KMS-11 (cell line): ENCODE measurements around the gene NEURL2.

ENCODE experiments used
- H2AFZ ChIP-seq: fragments of 200-600 bp; sonication (generic); 2 replicates; pipeline ENCODE4 v1.6.1; 2016; ENCODE audit warnings: antibody characterized with exemption, mixed run types, low read depth
- H3K27ac ChIP-seq: fragments of 200-600 bp; sonication (generic); 2 replicates; pipeline ENCODE4 v1.6.1; 2016; ENCODE audit warnings: mild to moderate bottlenecking, mixed run types
- H3K27me3 ChIP-seq: fragments of 200-600 bp; sonication (generic); 2 replicates; pipeline ENCODE4 v1.6.1; 2017; ENCODE audit warnings: mild to moderate bottlenecking, low read depth, mixed run types, moderate library complexity; ENCODE audit not compliant: insufficient read depth
- H3K36me3 ChIP-seq: fragments of 200-600 bp; sonication (generic); 2 replicates; pipeline ENCODE4 v1.6.1; 2017; ENCODE audit warnings: mild to moderate bottlenecking, mixed run types; ENCODE audit not compliant: insufficient read depth
- H3K4me1 ChIP-seq: fragments of 200-600 bp; sonication (generic); 2 replicates; pipeline ENCODE4 v1.6.1; 2016; ENCODE audit warnings: mild to moderate bottlenecking, low read depth, mixed run types; ENCODE audit not compliant: poor library complexity, severe bottlenecking
- H3K4me2 ChIP-seq: fragments of 200-600 bp; sonication (generic); 2 replicates; pipeline ENCODE4 v1.7.0; 2016; ENCODE audit warnings: mild to moderate bottlenecking, mixed run types
- H3K4me3 ChIP-seq: fragments of 200-600 bp; sonication (generic); IDR thresholded peaks from 2 replicates; pipeline ENCODE4 v1.6.1; 2017; ENCODE audit warnings: low read depth, low read length, mixed read lengths; ENCODE audit not compliant: insufficient read depth
- H3K79me2 ChIP-seq: fragments of 200-600 bp; sonication (generic); 2 replicates; pipeline ENCODE4 v1.6.1; 2016; ENCODE audit warnings: low read depth, mixed run types; ENCODE audit not compliant: insufficient read depth
- H3K9ac ChIP-seq: fragments of 200-600 bp; sonication (generic); 2 replicates; pipeline ENCODE4 v1.6.1; 2016; ENCODE audit warnings: mild to moderate bottlenecking, mixed run types
- H4K20me1 ChIP-seq: fragments of 200-600 bp; sonication (generic); 2 replicates; pipeline ENCODE4 v1.6.1; 2016; ENCODE audit warnings: mild to moderate bottlenecking, mixed run types; ENCODE audit not compliant: insufficient read depth
- CTCF ChIP-seq: fragments of 200-600 bp; sonication (generic); conservative IDR thresholded peaks from 2 replicates; pipeline ENCODE4 v1.6.1; 2017; ENCODE audit warnings: low read depth, mild to moderate bottlenecking, antibody characterized with exemption, low read length, moderate library complexity, mixed read lengths

Gene NEURL2

GRCh38 chr20:45886590-45887345, 4.2 kb downstream of the NEURL2 start:
- Histone ChIP-seq H3K36me3 (no peaks in the 10 kb centered on the region; the same call in 1 of the 2 replicates), H3K79me2 (peaks cover 24% of the 10 kb centered on the region), H3K27me3 (no peaks in the 10 kb centered on the region), H3K9ac (no peak overlapping the region), H3K4me3 (no peak overlapping the region), H3K4me1 (peaks cover 35% of the 10 kb centered on the region), H4K20me1 (no peaks in the 10 kb centered on the region), H3K4me2 (no peak overlapping the region), H2AFZ (no peak overlapping the region), H3K27ac (no peak overlapping the region)
- no peak for TF ChIP-seq CTCF

GRCh38 chr20:45883100-45883469, 7.9 kb downstream of the NEURL2 start:
- Histone ChIP-seq H3K79me2 (peaks cover 32% of the 10 kb centered on the region), H3K4me3 (no peak overlapping the region), H3K4me1 (peaks cover 45% of the 10 kb centered on the region), H3K36me3 (no peaks in the 10 kb centered on the region; the same call in 1 of the 2 replicates), H3K27me3 (no peaks in the 10 kb centered on the region), H3K4me2 (no peak overlapping the region), H3K9ac (no peak overlapping the region), H3K27ac (no peak overlapping the region), H2AFZ (no peak overlapping the region), H4K20me1 (no peaks in the 10 kb centered on the region)
- no peak for TF ChIP-seq CTCF

GRCh38 chr20:45882469-45883099, 8.4 kb downstream of the NEURL2 start:
- Histone ChIP-seq H3K79me2 (peaks cover 32% of the 10 kb centered on the region), H3K36me3 (no peaks in the 10 kb centered on the region; the same call in 1 of the 2 replicates), H3K27ac (no peak overlapping the region), H3K4me3 (no peak overlapping the region), H3K4me2 (peak overlapping the region; percentile 88), H3K27me3 (no peaks in the 10 kb centered on the region), H3K4me1 (peaks cover 45% of the 10 kb centered on the region), H4K20me1 (no peaks in the 10 kb centered on the region), H3K9ac (no peak overlapping the region), H2AFZ (no peak overlapping the region)
- TF ChIP-seq CTCF, result no peak

GRCh38 chr20:45880988-45881788, 9.8 kb downstream of the NEURL2 start, which contains the start of gene ZSWIM1:
ZSWIM1 (plus strand) TSS chr20:45881227; CDS start chr20:45882593, 1,366 bp downstream.
- H3K27ac ChIP-seq, result peak within 1 kb of the TSS; percentile 30
- peak within 1 kb of the TSS; percentile 67 for H3K9ac ChIP-seq
- peaks cover 32% of the 10 kb centered on the region for H3K79me2 ChIP-seq
- H2AFZ ChIP-seq, result peak within 1 kb of the TSS; percentile 70; the same call in 1 of the 2 replicates
- no peak for TF ChIP-seq CTCF
- peak within 1 kb of the TSS; percentile 88 for H3K4me2 ChIP-seq
- H3K4me3 ChIP-seq, result peak within 1 kb of the TSS; percentile 71
- no peaks in the 10 kb centered on the region for H3K27me3 ChIP-seq
- H3K36me3 ChIP-seq, result no peaks in the 10 kb centered on the region; the same call in 1 of the 2 replicates
- H4K20me1 ChIP-seq, result no peaks in the 10 kb centered on the region
- peaks cover 45% of the 10 kb centered on the region for H3K4me1 ChIP-seq
